Measurements from ENCODE around the gene FTO.
"Not testable (repeated sequence)": the region's sequence is repeated elsewhere in the genome, so short reads cannot be mapped to it uniquely, and the experiment has no call there.

The FTO gene

DNA sequence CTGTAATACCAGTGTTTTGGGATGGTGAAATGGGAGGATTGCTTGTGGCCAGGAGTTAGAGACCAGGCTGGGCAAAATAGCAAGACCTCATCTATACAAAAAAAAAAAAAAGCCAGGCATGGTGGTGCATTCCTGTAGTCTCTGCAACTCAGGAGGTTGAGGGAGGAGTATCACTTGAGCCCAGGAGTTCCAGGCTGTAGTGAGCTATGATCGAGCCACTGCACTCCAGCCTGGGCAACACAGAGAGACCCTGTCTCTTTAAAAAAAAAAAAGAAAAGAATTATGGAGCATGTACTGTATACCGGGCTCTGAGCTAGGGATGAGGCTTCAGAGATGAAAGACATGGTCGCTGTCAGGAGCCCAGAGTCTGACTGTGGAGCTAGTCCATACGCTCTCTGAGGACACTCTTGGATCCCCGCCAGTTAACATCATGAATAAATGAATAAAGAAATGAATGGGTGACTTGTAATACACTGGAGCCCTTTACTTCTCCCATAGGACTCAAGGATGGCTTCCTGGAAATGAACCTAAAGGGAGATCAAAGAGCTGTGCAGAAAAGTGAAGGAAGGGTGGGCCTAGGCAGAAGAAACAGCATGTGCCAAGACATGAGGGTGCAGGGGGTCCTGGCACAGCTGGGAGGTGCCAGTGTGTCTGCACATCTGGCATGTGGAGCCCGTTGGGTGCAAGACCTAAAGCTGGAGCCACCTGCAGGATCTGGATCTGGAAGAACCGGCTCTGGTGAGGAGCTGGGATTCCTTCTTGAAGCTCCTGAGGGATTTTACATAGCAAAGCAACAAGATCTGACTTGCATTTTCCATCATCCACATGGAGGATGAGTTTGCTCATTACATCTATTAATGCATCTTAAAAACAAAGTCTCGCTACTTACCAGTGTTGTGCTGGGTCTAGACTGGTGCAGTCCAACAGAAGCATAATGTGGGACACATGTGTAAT, 462.2 kb downstream of the FTO start:
- no peak for DNase-seq

GRCh38 chr16:54169112-54169511, 465.2 kb downstream of the FTO start:
- DNase-seq: no peak

DNA sequence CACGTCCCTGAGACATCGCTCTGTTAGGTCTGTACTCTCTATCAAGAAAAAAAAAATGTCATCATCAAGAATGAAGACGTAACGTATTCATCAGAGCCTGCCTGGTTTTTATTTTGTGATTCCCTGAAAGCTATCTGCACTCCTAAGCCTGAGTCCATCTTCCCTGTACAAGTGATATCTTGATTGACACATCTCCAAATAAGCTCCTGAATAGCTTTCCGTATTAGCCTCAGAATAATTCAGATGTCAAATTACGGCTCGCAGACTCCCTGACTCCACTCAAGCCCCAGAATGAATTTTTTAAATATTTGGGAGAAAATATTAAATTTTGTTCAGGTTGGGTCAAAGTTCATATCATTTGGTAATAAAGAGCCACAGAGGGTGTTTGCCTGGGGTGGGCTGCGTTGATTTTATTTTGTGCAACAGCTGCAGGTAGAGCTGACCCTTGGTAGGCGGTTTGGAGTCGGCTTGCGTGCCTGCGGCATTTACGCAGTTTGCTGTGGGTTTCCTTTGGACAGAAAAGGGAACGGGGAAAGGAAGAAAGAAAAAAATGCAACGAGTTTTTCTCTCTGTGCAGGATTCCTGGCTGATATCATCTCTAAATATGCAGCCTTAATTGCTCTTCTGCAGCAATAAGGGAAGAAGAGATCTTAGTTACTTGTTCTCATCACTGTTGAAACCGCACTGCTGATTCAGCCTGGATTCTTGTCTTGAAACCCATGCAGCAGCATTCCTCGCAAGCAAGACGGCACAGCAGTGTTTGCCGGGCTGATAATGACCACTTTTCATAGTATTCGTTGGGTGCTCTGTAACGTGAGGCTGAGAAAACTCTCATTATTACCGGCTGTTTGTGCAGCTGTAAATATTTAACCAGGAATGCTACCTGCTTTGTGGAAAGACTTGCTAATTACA, 467.9 kb downstream of the FTO start:
- no peak for DNase-seq

- no peak for DNase-seq
Measured at GRCh38 chr16:54173490-54173889, 469.5 kb downstream of the FTO start.

- DNase-seq: no peak
Measured at GRCh38 chr16:54174201-54174600, 470.2 kb downstream of the FTO start.

DNA sequence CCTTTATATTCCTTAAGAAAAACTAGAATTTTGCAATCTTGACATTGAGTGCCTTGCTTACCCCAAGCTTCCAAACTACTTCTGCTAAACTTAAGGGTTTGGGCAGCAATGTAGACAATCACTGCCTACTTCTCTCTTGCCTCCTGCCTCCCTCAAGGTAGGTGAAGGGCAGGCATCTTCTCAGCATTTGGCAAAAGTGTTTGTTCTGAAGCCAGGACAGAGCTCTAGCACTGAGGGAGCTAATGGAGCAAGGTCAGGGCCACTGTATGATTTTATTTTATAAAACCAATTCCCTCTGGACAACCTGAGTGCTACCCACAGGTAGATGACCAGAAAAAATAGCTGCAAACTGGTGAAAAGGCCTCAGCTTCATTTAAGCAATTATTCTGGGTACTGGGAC, 470.8 kb downstream of the FTO start:
- DNase-seq: no peak

DNA sequence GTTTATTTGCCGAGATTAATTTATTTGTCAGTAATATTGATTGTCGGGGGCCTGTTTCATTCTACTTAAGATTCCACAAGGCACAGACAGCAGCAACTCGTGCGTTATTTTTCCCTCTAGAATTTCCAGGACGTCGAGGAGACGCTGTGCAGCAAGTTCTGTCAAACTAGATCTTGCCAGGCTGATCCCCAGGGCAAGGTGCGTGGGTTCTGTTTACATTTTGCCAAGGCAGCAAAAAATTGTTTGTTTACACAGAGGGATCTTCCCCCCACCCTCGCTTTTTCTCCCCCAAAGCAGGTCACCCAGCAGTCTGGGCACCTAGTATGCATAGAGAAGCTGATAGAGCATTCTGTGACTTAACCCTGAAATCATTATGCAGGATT, 471.2 kb downstream of the FTO start:
- no peak for DNase-seq

DNA sequence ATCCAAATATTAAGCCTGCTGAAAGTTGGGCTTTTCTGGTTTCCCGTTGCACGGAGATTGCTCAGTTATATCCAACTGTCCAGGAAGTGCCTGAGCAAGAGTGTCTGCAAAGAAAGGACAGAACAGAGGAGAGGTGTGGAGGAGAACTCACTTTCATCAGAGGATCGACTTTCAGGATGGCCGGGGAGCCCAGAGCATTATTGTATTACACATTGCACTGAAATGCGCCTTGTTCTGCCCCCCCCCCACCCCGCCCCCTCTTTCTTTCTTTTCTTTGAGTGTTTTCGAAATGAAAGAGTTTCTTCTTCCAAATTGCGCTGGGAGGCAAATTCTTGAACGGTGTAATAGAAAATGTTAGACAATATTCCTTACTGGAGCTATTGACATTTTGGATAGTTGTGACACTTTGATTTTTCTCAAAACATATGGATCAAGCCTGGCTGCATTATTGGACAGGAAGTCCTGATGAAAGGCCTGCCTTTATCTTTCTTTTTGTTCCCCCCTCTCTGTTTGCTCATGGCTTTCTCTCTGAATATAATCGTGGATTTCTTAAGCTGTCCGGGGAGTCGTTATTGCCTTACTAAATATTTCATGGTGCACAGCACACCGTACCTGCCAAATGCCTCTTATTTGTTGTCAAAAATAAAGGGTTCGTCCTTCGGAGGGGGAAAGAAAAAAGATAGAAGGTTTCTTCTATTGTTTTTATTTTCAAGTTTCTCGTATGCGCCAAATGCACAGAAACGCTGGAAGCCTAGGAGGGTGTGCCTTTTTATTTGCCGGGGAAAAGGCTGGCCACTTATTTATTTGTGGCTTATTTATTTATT, 471.8 kb downstream of the FTO start:
- no peak for DNase-seq

DNA sequence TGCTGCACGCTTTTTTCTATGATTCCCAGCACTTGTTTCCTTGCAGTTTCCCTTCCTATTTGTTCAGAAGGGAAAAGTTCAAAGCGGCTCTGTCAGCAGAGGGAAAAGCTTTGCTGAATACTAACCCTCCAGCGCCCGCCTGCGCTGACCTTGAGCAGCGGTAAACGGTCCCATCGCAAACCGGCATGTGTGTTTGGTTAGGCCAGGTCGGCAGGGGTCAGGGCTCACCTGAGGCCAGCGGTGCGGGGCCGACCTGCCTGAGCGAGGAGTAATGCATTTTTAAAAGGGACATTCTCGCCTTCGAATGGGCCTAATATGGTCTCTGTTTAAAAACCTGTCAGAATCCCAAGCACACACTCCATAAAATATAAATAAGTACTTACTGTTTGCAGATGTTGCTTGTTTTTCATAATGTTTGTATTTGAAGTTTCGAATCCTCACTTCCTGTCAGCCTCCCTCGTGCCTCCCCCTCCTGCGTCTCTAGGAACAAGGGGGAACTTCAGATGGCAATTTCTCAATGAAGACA, 472.5 kb downstream of the FTO start:
- no peak for DNase-seq

- DNase-seq: no peak
Measured at GRCh38 chr16:54177052-54177861, 473.3 kb downstream of the FTO start.

DNA sequence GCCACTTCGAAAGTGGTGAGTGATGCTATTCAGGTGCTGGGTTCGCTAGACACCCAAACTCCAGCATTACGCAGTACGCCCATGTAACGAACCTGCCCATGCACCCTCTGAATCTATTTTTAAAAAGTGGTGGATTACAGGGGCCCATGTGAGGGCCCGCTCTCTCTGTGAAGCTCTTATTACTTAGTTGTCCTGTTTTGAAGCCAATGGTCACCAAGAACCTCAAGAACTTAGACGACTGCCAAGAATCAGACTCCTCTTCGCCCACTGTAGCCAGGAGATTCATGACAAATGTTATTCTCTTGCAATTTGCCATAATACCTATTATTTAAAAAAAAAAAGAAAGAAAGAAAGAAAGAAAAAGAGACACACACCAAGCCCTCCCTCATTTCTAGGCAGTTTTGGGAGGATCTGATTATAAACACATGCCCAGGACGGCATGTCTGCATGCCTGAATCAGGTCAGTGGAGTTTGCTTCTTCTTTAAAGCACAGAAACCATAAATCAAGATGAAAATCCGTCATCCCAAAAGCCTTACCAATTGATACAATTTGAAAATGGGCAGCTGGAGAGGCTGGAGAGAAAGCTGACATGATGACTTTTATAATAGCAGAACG, 474.0 kb downstream of the FTO start:
- no peak for DNase-seq

DNA sequence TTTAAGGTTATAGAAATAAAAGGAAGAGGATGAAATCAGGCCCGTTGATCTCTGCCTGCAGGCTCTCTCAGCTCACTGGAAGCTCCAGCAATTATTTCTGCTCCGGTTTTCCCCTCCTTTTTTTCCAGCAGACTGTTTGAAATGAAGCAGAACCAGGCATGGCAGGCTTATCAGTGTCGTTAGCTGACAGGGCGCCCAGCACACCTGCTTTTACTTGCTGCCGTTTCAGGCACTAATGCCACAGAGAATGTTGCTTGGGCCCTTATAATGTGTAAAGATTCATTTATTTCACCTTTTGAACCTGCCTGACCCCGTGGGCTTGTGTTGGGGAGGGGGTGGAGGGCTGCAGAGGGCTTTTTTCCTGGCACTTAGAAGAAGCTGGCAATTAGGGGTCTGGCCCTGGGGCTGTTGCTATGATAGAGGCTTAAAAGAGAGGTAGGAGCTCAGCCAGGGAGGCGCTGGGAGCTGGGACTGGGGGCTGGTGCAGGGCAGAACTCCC, 474.6 kb downstream of the FTO start:
- DNase-seq: no peak

- DNase-seq: no peak
Measured at GRCh38 chr16:54180421-54181359, 476.7 kb downstream of the FTO start.

- DNase-seq: not testable (repeated sequence)
Measured at GRCh38 chr16:54181683-54182329, 477.9 kb downstream of the FTO start.

DNA sequence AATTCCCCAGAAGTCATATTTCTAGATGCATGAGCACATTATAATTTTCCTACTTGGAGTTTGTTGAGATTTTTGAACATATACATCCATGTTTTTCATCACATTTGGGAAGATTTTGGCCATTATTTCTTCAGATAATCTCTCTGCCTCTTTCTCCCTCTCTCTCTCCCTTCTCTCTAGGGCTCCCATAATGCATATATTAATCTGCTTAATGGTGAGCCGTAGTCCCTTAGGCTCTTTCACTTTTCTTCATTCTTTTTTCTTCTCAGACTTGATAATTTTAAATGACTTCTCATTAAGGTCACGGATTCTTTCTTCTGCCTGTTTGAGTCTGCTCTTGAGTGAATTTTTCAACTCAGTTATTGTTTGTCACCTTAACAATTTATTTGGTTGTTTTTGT, 481.1 kb downstream of the FTO start:
- no peak for DNase-seq

- no peak for DNase-seq
Measured at GRCh38 chr16:54191163-54191562, 487.2 kb downstream of the FTO start.

DNA sequence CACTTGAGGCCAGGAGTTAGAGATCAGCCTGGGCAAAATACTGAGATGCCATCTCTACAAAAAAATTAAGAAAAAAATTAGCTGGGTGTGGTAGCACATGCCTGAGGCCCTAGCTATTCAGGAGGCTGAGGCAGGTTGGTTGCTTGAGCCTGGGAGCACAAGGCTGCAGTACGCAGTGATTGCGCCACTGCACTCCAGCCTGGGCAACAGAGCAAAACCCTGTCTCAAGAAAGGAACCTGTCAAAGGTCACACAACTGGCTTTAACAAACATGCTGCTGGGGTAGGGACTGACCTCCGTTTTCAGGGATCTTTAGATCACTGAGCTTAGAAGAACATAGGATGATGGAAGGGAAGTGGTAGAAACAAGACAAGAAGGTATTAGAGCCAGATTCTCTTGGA, 487.6 kb downstream of the FTO start:
- no peak for DNase-seq

DNA sequence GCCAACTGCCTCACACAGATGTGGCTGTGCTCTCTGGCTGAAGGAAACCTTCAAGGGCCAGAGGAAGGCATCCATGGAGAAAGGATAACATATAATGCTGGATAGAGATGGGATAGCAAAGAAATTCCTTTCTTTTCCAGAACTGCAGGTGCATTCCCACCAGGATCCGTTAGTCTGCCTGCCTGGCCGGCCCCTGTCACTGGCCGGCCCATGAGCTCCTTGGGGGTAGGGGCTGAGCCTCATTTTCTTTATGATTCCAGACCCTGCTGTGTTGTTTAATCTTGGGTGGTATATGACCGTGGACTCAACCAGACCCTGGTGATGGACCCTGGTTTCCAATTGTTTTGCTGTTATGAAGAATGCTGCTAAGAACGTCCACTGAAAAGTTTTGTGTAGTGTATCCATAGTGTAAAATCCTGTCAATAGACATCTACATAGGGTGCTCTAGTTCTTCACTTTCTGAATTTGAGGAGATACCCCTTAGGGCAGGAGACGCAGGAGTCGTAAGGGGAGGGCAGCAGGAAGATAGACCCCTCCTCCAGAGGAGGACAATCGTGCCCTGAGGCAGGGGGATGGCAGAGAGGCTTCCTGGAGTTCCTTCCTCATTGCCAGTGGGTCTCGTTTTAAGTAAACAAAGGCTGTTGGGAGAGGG, 489.2 kb downstream of the FTO start:
- DNase-seq: no peak

All from T-helper 1 cell (primary cell).